Measurements from ENCODE around the gene MOB3B.

The MOB3B gene

DNA sequence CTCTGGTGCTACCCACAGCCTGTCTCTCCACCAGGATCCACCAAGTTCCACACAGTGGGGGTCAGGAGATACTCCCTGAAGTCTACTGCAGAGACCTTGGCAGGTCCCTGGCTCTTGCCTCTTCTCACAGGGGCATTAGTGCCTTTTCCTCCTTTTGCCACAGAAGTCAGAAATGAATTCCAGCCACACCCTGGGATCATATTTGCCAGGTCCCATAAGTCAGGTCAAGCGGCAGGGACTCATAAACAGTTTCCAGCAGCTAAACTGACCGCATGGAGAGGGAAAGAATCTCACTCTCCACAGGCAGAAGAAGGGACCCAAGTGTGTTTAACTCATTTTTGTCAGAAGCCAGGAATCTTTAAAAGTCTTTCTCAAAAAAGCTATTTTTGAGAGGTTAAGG, 18.8 kb downstream of the MOB3B start (continued):
- TF ChIP-seq YY1 (tag by site-specific recombination; IDR thresholded peaks at IDR 0.05) (no peak), ZNF354C (tag by site-specific recombination; IDR thresholded peaks at IDR 0.05; ENCODE audit: borderline replicate concordance, low read depth) (no peak), ZNF16 (tag by site-specific recombination; IDR thresholded peaks at IDR 0.05; ENCODE audit: low read depth) (no peak), ZBTB8A (tag by site-specific recombination; IDR thresholded peaks at IDR 0.05) (no peak), ZNF776 (tag by site-specific recombination; IDR thresholded peaks at IDR 0.05; ENCODE audit: borderline replicate concordance) (no peak), ZNF76 (tag by site-specific recombination; IDR thresholded peaks at IDR 0.05; ENCODE audit: borderline replicate concordance, low read depth) (no peak), ZNF214 (tag by site-specific recombination; IDR thresholded peaks at IDR 0.05; ENCODE audit: borderline replicate concordance) (no peak), WT1 (tag by site-specific recombination; IDR thresholded peaks at IDR 0.05) (no peak)
- TF ChIP-seq, protein P1, sequence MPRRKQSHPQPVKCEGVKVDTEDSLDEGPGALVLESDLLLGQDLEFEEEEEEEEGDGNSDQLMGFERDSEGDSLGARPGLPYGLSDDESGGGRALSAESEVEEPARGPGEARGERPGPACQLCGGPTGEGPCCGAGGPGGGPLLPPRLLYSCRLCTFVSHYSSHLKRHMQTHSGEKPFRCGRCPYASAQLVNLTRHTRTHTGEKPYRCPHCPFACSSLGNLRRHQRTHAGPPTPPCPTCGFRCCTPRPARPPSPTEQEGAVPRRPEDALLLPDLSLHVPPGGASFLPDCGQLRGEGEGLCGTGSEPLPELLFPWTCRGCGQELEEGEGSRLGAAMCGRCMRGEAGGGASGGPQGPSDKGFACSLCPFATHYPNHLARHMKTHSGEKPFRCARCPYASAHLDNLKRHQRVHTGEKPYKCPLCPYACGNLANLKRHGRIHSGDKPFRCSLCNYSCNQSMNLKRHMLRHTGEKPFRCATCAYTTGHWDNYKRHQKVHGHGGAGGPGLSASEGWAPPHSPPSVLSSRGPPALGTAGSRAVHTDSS (tag by site-specific recombination; IDR thresholded peaks at IDR 0.05): no peak

- Histone ChIP-seq H3K4me1 (ENCODE audit: control insufficient read depth, insufficient read depth, low read length) (no peaks in the 10 kb centered on the region), H3K36me3 (ENCODE audit: control insufficient read depth in 2 of 2, insufficient read depth in 1 of 2, low read length in 2 of 2) (no peaks in the 10 kb centered on the region), H3K4me3 (ENCODE audit: low read depth, low read length) (no peak overlapping the region), H3K9me3 (ENCODE audit: control insufficient read depth, insufficient read depth, low read depth, low read length) (no peaks in the 10 kb centered on the region), H3K27ac (ENCODE audit: extremely low read depth, low read depth, low read length) (no peak overlapping the region)
- POLR2A ChIA-PET: no interaction called here
- TF ChIP-seq ZNF561 (tag by site-specific recombination; IDR thresholded peaks at IDR 0.05; ENCODE audit: borderline replicate concordance) (no peak), BCL11B (tag by site-specific recombination; IDR thresholded peaks at IDR 0.05; ENCODE audit: low read depth) (no peak), ZNF148 (tag by site-specific recombination; IDR thresholded peaks at IDR 0.05; ENCODE audit: borderline replicate concordance) (no peak), GLIS1 (tag by site-specific recombination; IDR thresholded peaks at IDR 0.05) (no peak), ZNF776 (tag by site-specific recombination; IDR thresholded peaks at IDR 0.05; ENCODE audit: borderline replicate concordance) (no peak), ZNF423 (tag by site-specific recombination; IDR thresholded peaks at IDR 0.05) (no peak), HOXD13 (CRISPR knock-in tag; IDR thresholded peaks at IDR 0.05; ENCODE audit: borderline replicate concordance) (no peak)
- TF ChIP-seq, protein P2, sequence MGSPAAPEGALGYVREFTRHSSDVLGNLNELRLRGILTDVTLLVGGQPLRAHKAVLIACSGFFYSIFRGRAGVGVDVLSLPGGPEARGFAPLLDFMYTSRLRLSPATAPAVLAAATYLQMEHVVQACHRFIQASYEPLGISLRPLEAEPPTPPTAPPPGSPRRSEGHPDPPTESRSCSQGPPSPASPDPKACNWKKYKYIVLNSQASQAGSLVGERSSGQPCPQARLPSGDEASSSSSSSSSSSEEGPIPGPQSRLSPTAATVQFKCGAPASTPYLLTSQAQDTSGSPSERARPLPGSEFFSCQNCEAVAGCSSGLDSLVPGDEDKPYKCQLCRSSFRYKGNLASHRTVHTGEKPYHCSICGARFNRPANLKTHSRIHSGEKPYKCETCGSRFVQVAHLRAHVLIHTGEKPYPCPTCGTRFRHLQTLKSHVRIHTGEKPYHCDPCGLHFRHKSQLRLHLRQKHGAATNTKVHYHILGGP (tag by site-specific recombination; IDR thresholded peaks at IDR 0.05): no peak
- TF ChIP-seq, protein P3, sequence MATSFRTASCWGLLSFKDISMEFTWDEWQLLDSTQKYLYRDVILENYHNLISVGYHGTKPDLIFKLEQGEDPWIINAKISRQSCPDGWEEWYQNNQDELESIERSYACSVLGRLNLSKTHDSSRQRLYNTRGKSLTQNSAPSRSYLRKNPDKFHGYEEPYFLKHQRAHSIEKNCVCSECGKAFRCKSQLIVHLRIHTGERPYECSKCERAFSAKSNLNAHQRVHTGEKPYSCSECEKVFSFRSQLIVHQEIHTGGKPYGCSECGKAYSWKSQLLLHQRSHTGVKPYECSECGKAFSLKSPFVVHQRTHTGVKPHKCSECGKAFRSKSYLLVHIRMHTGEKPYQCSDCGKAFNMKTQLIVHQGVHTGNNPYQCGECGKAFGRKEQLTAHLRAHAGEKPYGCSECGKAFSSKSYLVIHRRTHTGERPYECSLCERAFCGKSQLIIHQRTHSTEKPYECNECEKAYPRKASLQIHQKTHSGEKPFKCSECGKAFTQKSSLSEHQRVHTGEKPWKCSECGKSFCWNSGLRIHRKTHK (tag by site-specific recombination; IDR thresholded peaks at IDR 0.05): no peak
- CTCF ChIA-PET: no interaction called here
These were observed 22.6 kb downstream of the MOB3B start for GRCh38 chr9:27506981-27507380.

DNA sequence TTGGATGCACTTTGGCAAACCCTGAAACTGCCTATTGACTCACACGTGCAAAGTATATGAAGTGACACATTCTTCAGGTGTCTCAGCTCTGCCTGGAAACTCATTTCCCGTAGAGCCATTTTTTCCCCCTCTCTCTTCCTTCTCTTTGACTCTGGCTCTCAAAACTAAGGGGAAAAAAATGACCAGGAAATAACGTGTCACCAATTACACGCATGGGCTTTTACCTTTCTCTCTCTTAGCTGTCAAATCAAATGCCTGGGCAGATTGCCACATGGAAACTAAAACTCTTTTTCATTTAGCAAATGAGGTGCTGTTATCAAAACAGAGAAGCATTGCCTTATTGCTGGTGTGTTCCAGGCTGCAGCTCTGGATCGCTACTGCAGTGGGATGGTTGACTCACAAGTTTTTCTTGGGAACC, 23.9 kb downstream of the MOB3B start:
- Histone ChIP-seq H3K4me3 (ENCODE audit: low read depth, low read length) (no peak overlapping the region), H3K4me1 (ENCODE audit: control insufficient read depth, insufficient read depth, low read length) (no peaks in the 10 kb centered on the region), H3K36me3 (ENCODE audit: control insufficient read depth in 2 of 2, insufficient read depth in 1 of 2, low read length in 2 of 2) (no peaks in the 10 kb centered on the region), H3K9me3 (ENCODE audit: control insufficient read depth, insufficient read depth, low read depth, low read length) (no peaks in the 10 kb centered on the region), H3K27ac (ENCODE audit: extremely low read depth, low read depth, low read length) (no peak overlapping the region)
- ChIA-PET CTCF (no interaction called here), POLR2A (interaction anchor here (0.5 kb wide), 1 partner anchor 17 kb away, joined by 4 read pairs; no protein-coding TSS in a partner anchor)
- TF ChIP-seq ZNF16 (tag by site-specific recombination; IDR thresholded peaks at IDR 0.05; ENCODE audit: low read depth) (no peak), ZNF292 (tag by site-specific recombination; IDR thresholded peaks at IDR 0.05; ENCODE audit: borderline replicate concordance, low read depth) (no peak), ZNF23 (tag by site-specific recombination; IDR thresholded peaks at IDR 0.05; ENCODE audit: borderline replicate concordance) (no peak), ZSCAN5A (tag by site-specific recombination; IDR thresholded peaks at IDR 0.05) (no peak)
- TF ChIP-seq, protein P2 (tag by site-specific recombination; IDR thresholded peaks at IDR 0.05): no peak

Measured in HEK293 (cell line).